Gastroesophageal sphincter (tissue), 3 donors: Measurements from ENCODE around the gene USP47.

ENCODE experiments used
- CTCF ChIP-seq, 4 experiments: fragments of 200-600 bp in 2 of 4; fragments of 450-650 bp in 2 of 4; sonication (generic) in 1 of 4; IDR thresholded peaks; one replicate each; pipeline ENCODE4 v1.5.1; 2017 to 2019; ENCODE audit warnings: antibody characterized with exemption in 4 of 4, mild to moderate bottlenecking in 2 of 4, moderate library complexity in 2 of 4
- POLR2A ChIP-seq, 2 donors: fragments of 450-650 bp; IDR thresholded peaks; one replicate each; pipeline ENCODE4 v1.6.1; 2017; ENCODE audit warnings: antibody characterized with exemption in 2 of 2, mild to moderate bottlenecking in 2 of 2, moderate library complexity in 1 of 2
- POLR2AphosphoS5 ChIP-seq: sonication (generic); formaldehyde crosslinking; IDR thresholded peaks from one replicate; pipeline ENCODE4 v1.6.1; 2017; ENCODE audit warnings: antibody characterized with exemption

GRCh38 chr11:11841116-11841722 lies 553 bp upstream of the USP47 start:
- TF ChIP-seq CTCF (IDR thresholded peaks at IDR 0.05) (no peak), POLR2A (IDR thresholded peaks at IDR 0.05) (no peak), POLR2AphosphoS5 (no peak)
